ENCODE measurements around the gene MID1. TPM values are rescaled to one million over a fixed set of nuclear protein-coding genes. Genes with fewer than 3 reads are reported as not detected.

MID1 gene
- total RNA-seq, 1 donor from 2014 or later = 17.7 TPM

- H3K4me1 ChIP-seq (ENCODE audit: control insufficient read depth in 3 of 3, insufficient read depth in 3 of 3, low read length in 3 of 3) = no peaks in the 10 kb centered on the region
- H3K9ac ChIP-seq (ENCODE audit: low read depth in 1 of 3, low read length in 3 of 3) = no peak overlapping the region
- no peak overlapping the region for H3K27ac ChIP-seq (ENCODE audit: low read depth, low read length)
- H3K4me3 ChIP-seq (ENCODE audit: low read length in 3 of 3) = no peak overlapping the region
- H3K36me3 ChIP-seq (ENCODE audit: control insufficient read depth in 3 of 3, insufficient read depth in 3 of 3, low read length in 3 of 3) = no peaks in the 10 kb centered on the region
- no peaks in the 10 kb centered on the region for H3K9me3 ChIP-seq (ENCODE audit: control insufficient read depth in 3 of 3, low read length in 3 of 3)
- H3K27me3 ChIP-seq (ENCODE audit: control insufficient read depth in 3 of 3, insufficient read depth in 3 of 3, low read length in 3 of 3) = no peaks in the 10 kb centered on the region
Observed at GRCh38 chrX:10636851-10637250, 16.5 kb upstream of the MID1 start.

- no peak overlapping the region for H3K4me3 ChIP-seq (ENCODE audit: low read length in 3 of 3)
- H3K9ac ChIP-seq (ENCODE audit: low read depth in 1 of 3, low read length in 3 of 3) = no peak overlapping the region
- no peak overlapping the region for H3K27ac ChIP-seq (ENCODE audit: low read depth, low read length)
- H3K27me3 ChIP-seq (ENCODE audit: control insufficient read depth in 3 of 3, insufficient read depth in 3 of 3, low read length in 3 of 3) = no peaks in the 10 kb centered on the region
- H3K4me1 ChIP-seq (ENCODE audit: control insufficient read depth in 3 of 3, insufficient read depth in 3 of 3, low read length in 3 of 3) = no peaks in the 10 kb centered on the region
- no peaks in the 10 kb centered on the region for H3K9me3 ChIP-seq (ENCODE audit: control insufficient read depth in 3 of 3, low read length in 3 of 3)
- no peaks in the 10 kb centered on the region for H3K36me3 ChIP-seq (ENCODE audit: control insufficient read depth in 3 of 3, insufficient read depth in 3 of 3, low read length in 3 of 3)
Observed at GRCh38 chrX:10636337-10636736, 16.0 kb upstream of the MID1 start.

GRCh38 chrX:10634392-10635161 lies 14.2 kb upstream of the MID1 start:
- Histone ChIP-seq H3K9ac (ENCODE audit: low read depth in 1 of 3, low read length in 3 of 3) (no peak overlapping the region), H3K9me3 (ENCODE audit: control insufficient read depth in 3 of 3, low read length in 3 of 3) (no peaks in the 10 kb centered on the region), H3K4me3 (ENCODE audit: low read length in 3 of 3) (no peak overlapping the region), H3K27me3 (ENCODE audit: control insufficient read depth in 3 of 3, insufficient read depth in 3 of 3, low read length in 3 of 3) (no peaks in the 10 kb centered on the region), H3K36me3 (ENCODE audit: control insufficient read depth in 3 of 3, insufficient read depth in 3 of 3, low read length in 3 of 3) (no peaks in the 10 kb centered on the region), H3K4me1 (ENCODE audit: control insufficient read depth in 3 of 3, insufficient read depth in 3 of 3, low read length in 3 of 3) (no peaks in the 10 kb centered on the region), H3K27ac (ENCODE audit: low read depth, low read length) (no peak overlapping the region)

GRCh38 chrX:10633722-10634121 lies 13.3 kb upstream of the MID1 start:
- H3K27ac ChIP-seq (ENCODE audit: low read depth, low read length) = no peak overlapping the region

GRCh38 chrX:10631416-10632145 lies 11.2 kb upstream of the MID1 start:
- Histone ChIP-seq H3K27ac (ENCODE audit: low read depth, low read length) (no peak overlapping the region), H3K9ac (ENCODE audit: low read depth in 1 of 3, low read length in 3 of 3) (no peak overlapping the region), H3K4me1 (ENCODE audit: control insufficient read depth in 3 of 3, insufficient read depth in 3 of 3, low read length in 3 of 3) (no peaks in the 10 kb centered on the region), H3K4me3 (ENCODE audit: low read length in 3 of 3) (no peak overlapping the region), H3K9me3 (ENCODE audit: control insufficient read depth in 3 of 3, low read length in 3 of 3) (no peaks in the 10 kb centered on the region), H3K27me3 (ENCODE audit: control insufficient read depth in 3 of 3, insufficient read depth in 3 of 3, low read length in 3 of 3) (no peaks in the 10 kb centered on the region), H3K36me3 (ENCODE audit: control insufficient read depth in 3 of 3, insufficient read depth in 3 of 3, low read length in 3 of 3) (no peaks in the 10 kb centered on the region)

More at GRCh38 chrX:10633722-10634121, 13.3 kb upstream of the MID1 start:
- Histone ChIP-seq H3K4me1 (ENCODE audit: control insufficient read depth in 3 of 3, insufficient read depth in 3 of 3, low read length in 3 of 3) (no peaks in the 10 kb centered on the region), H3K36me3 (ENCODE audit: control insufficient read depth in 3 of 3, insufficient read depth in 3 of 3, low read length in 3 of 3) (no peaks in the 10 kb centered on the region), H3K27me3 (ENCODE audit: control insufficient read depth in 3 of 3, insufficient read depth in 3 of 3, low read length in 3 of 3) (no peaks in the 10 kb centered on the region), H3K4me3 (ENCODE audit: low read length in 3 of 3) (no peak overlapping the region), H3K9me3 (ENCODE audit: control insufficient read depth in 3 of 3, low read length in 3 of 3) (no peaks in the 10 kb centered on the region), H3K9ac (ENCODE audit: low read depth in 1 of 3, low read length in 3 of 3) (no peak overlapping the region)

- Histone ChIP-seq H3K9me3 (ENCODE audit: control insufficient read depth in 3 of 3, low read length in 3 of 3) (no peaks in the 10 kb centered on the region), H3K27me3 (ENCODE audit: control insufficient read depth in 3 of 3, insufficient read depth in 3 of 3, low read length in 3 of 3) (no peaks in the 10 kb centered on the region), H3K9ac (ENCODE audit: low read depth in 1 of 3, low read length in 3 of 3) (no peak overlapping the region), H3K4me1 (ENCODE audit: control insufficient read depth in 3 of 3, insufficient read depth in 3 of 3, low read length in 3 of 3) (no peaks in the 10 kb centered on the region), H3K4me3 (ENCODE audit: low read length in 3 of 3) (no peak overlapping the region), H3K27ac (ENCODE audit: low read depth, low read length) (no peak overlapping the region), H3K36me3 (ENCODE audit: control insufficient read depth in 3 of 3, insufficient read depth in 3 of 3, low read length in 3 of 3) (no peaks in the 10 kb centered on the region)
Observed at GRCh38 chrX:10630320-10630719, 9.9 kb upstream of the MID1 start.

GRCh38 chrX:10629905-10630304 lies 9.5 kb upstream of the MID1 start:
- H3K9ac ChIP-seq (ENCODE audit: low read depth in 1 of 3, low read length in 3 of 3) = no peak overlapping the region
- H3K4me1 ChIP-seq (ENCODE audit: control insufficient read depth in 3 of 3, insufficient read depth in 3 of 3, low read length in 3 of 3) = no peaks in the 10 kb centered on the region
- no peaks in the 10 kb centered on the region for H3K9me3 ChIP-seq (ENCODE audit: control insufficient read depth in 3 of 3, low read length in 3 of 3)
- no peaks in the 10 kb centered on the region for H3K36me3 ChIP-seq (ENCODE audit: control insufficient read depth in 3 of 3, insufficient read depth in 3 of 3, low read length in 3 of 3)
- no peak overlapping the region for H3K4me3 ChIP-seq (ENCODE audit: low read length in 3 of 3)
- H3K27ac ChIP-seq (ENCODE audit: low read depth, low read length) = no peak overlapping the region
- H3K27me3 ChIP-seq (ENCODE audit: control insufficient read depth in 3 of 3, insufficient read depth in 3 of 3, low read length in 3 of 3) = no peaks in the 10 kb centered on the region

GRCh38 chrX:10628906-10629305 lies 8.5 kb upstream of the MID1 start:
- no peak overlapping the region for H3K27ac ChIP-seq (ENCODE audit: low read depth, low read length)
- no peaks in the 10 kb centered on the region for H3K36me3 ChIP-seq (ENCODE audit: control insufficient read depth in 3 of 3, insufficient read depth in 3 of 3, low read length in 3 of 3)
- H3K27me3 ChIP-seq (ENCODE audit: control insufficient read depth in 3 of 3, insufficient read depth in 3 of 3, low read length in 3 of 3) = no peaks in the 10 kb centered on the region
- H3K4me1 ChIP-seq (ENCODE audit: control insufficient read depth in 3 of 3, insufficient read depth in 3 of 3, low read length in 3 of 3) = no peaks in the 10 kb centered on the region
- H3K9me3 ChIP-seq (ENCODE audit: control insufficient read depth in 3 of 3, low read length in 3 of 3) = no peaks in the 10 kb centered on the region
- H3K9ac ChIP-seq (ENCODE audit: low read depth in 1 of 3, low read length in 3 of 3) = no peak overlapping the region
- no peak overlapping the region for H3K4me3 ChIP-seq (ENCODE audit: low read length in 3 of 3)

GRCh38 chrX:10622197-10622596 lies 1.8 kb upstream of the MID1 start:
- H3K4me3 ChIP-seq (ENCODE audit: low read length in 3 of 3) = no peak overlapping the region
- no peaks in the 10 kb centered on the region for H3K9me3 ChIP-seq (ENCODE audit: control insufficient read depth in 3 of 3, low read length in 3 of 3)
- H3K4me1 ChIP-seq (ENCODE audit: control insufficient read depth in 3 of 3, insufficient read depth in 3 of 3, low read length in 3 of 3) = peaks cover 3 to 17% (median 9%) of the 10 kb centered on the region in 3 donors
- H3K36me3 ChIP-seq (ENCODE audit: control insufficient read depth in 3 of 3, insufficient read depth in 3 of 3, low read length in 3 of 3) = no peaks in the 10 kb centered on the region
- peaks cover 0 to 13% (median 10%) of the 10 kb centered on the region in 3 donors for H3K27me3 ChIP-seq (ENCODE audit: control insufficient read depth in 3 of 3, insufficient read depth in 3 of 3, low read length in 3 of 3)
- no peak overlapping the region for H3K27ac ChIP-seq (ENCODE audit: low read depth, low read length)
- no peak overlapping the region for H3K9ac ChIP-seq (ENCODE audit: low read depth in 1 of 3, low read length in 3 of 3)

GRCh38 chrX:10619425-10620046 lies 849 bp downstream of the MID1 start:
- Histone ChIP-seq H3K4me1 (ENCODE audit: control insufficient read depth in 3 of 3, insufficient read depth in 3 of 3, low read length in 3 of 3) (peaks cover 3 to 17% (median 9%) of the 10 kb centered on the region in 3 donors), H3K27me3 (ENCODE audit: control insufficient read depth in 3 of 3, insufficient read depth in 3 of 3, low read length in 3 of 3) (peaks cover 0 to 13% (median 10%) of the 10 kb centered on the region in 3 donors), H3K4me3 (ENCODE audit: low read length in 3 of 3) (peak overlapping the region; percentile 59 to 78 (median 74)), H3K9me3 (ENCODE audit: control insufficient read depth in 3 of 3, low read length in 3 of 3) (no peaks in the 10 kb centered on the region), H3K9ac (ENCODE audit: low read depth in 1 of 3, low read length in 3 of 3) (peak overlapping the region; percentile 50 to 69 (median 68)), H3K27ac (ENCODE audit: low read depth, low read length) (peak overlapping the region; percentile 40), H3K36me3 (ENCODE audit: control insufficient read depth in 3 of 3, insufficient read depth in 3 of 3, low read length in 3 of 3) (no peaks in the 10 kb centered on the region)
